CD14-positive monocyte (primary cell): ENCODE measurements around the gene GNAL. TPM values are rescaled to one million over a fixed set of nuclear protein-coding genes. Genes with fewer than 3 reads are reported as not detected.

Experiments
- DNase-seq, 3 donors: peaks; one replicate each; pipeline ENCODE4 v3.0.0-alpha.2; 2011 to 2022
- H2AFZ ChIP-seq: 2 replicates; pipeline ENCODE4 v1.6.0; 2012; ENCODE audit warnings: mild to moderate bottlenecking, low read depth, low read length, inconsistent platforms; ENCODE audit not compliant: insufficient read depth, poor library complexity, severe bottlenecking
- H3K27ac ChIP-seq, 2 donors: 1 replicate in 1 of 2; 2 replicates in 1 of 2; pipeline ENCODE4 v1.5.1; 2012 to 2013; ENCODE audit warnings: low read length in 2 of 2, control low read depth in 1 of 2, inconsistent platforms in 1 of 2, low read depth in 1 of 2, mild to moderate bottlenecking in 1 of 2
- H3K27me3 ChIP-seq, 2 donors: one replicate each; pipeline versions ENCODE4 v1.6.0 to v1.6.1; 2011 to 2013; ENCODE audit warnings: low read length in 2 of 2; ENCODE audit not compliant: control insufficient read depth in 2 of 2, insufficient read depth in 2 of 2
- H3K36me3 ChIP-seq, 2 donors: replicated peaks in 1 of 2; 1 replicate in 1 of 2; 2 replicates in 1 of 2; pipeline versions ENCODE4 v1.5.1 to v1.6.1; 2012 to 2013; ENCODE audit warnings: low read length in 2 of 2, control low read depth in 1 of 2, inconsistent platforms in 1 of 2, mild to moderate bottlenecking in 1 of 2; ENCODE audit not compliant: insufficient read depth in 2 of 2, control insufficient read depth in 1 of 2
- H3K4me1 ChIP-seq, 2 donors: 1 replicate in 1 of 2; 2 replicates in 1 of 2; pipeline versions ENCODE4 v1.5.1 to v1.6.1; 2012 to 2013; ENCODE audit warnings: low read length in 2 of 2, control low read depth in 1 of 2, inconsistent platforms in 1 of 2, mild to moderate bottlenecking in 1 of 2, moderate library complexity in 1 of 2; ENCODE audit not compliant: insufficient read depth in 2 of 2, control insufficient read depth in 1 of 2
- H3K4me2 ChIP-seq: replicated peaks from 2 replicates; pipeline ENCODE3; 2012; ENCODE audit warnings: low read length, moderate library complexity, mild to moderate bottlenecking; ENCODE audit not compliant: poor library complexity, severe bottlenecking; ENCODE audit errors: extremely low read depth
- H3K4me3 ChIP-seq, 3 experiments: fragments of 200-600 bp in 1 of 3; sonication (generic) in 1 of 3; replicated peaks in 1 of 3; 1 replicate in 2 of 3; 2 replicates in 1 of 3; pipeline ENCODE4 v1.5.1; 2011 to 2013; ENCODE audit warnings: low read length in 3 of 3, mild to moderate bottlenecking in 3 of 3, control low read depth in 2 of 3, low read depth in 2 of 3, inconsistent platforms in 1 of 3, moderate library complexity in 1 of 3
- H3K79me2 ChIP-seq: 2 replicates; pipeline ENCODE4 v1.6.0; 2012; ENCODE audit warnings: mild to moderate bottlenecking, control low read depth, inconsistent platforms, low read length, moderate library complexity; ENCODE audit not compliant: insufficient read depth
- H3K9ac ChIP-seq: 2 replicates; pipeline ENCODE4 v1.6.0; 2017; ENCODE audit warnings: low read length, mild to moderate bottlenecking; ENCODE audit not compliant: insufficient read depth, poor library complexity, severe bottlenecking
- H3K9me3 ChIP-seq, 2 donors: replicated peaks in 1 of 2; 1 replicate in 1 of 2; 2 replicates in 1 of 2; pipeline versions ENCODE4 v1.5.1 to v1.6.1; 2012 to 2013; ENCODE audit warnings: low read length in 2 of 2, control low read depth in 1 of 2; ENCODE audit not compliant: control insufficient read depth in 1 of 2, insufficient read depth in 1 of 2
- H4K20me1 ChIP-seq: 2 replicates; pipeline ENCODE4 v1.6.0; 2012; ENCODE audit warnings: mild to moderate bottlenecking, low read length, control low read depth, moderate library complexity; ENCODE audit not compliant: insufficient read depth
- H3K27ac Mint-ChIP-seq, 7 donors: one replicate each; pipeline ENCODE4 v1.8.0; 2020; ENCODE audit warnings: mild to moderate bottlenecking in 7 of 7, mixed read lengths in 7 of 7, moderate library complexity in 6 of 7, inconsistent platforms in 2 of 7
- H3K27me3 Mint-ChIP-seq, 3 donors: one replicate each; pipeline ENCODE4 v1.8.0; 2021 to 2022; ENCODE audit warnings: low read depth in 3 of 3, mild to moderate bottlenecking in 3 of 3, mixed read lengths in 3 of 3, moderate library complexity in 3 of 3, inconsistent platforms in 1 of 3
- H3K36me3 Mint-ChIP-seq, 2 donors: one replicate each; pipeline ENCODE4 v1.8.0; 2020; ENCODE audit warnings: mixed read lengths in 2 of 2, inconsistent platforms in 1 of 2, mild to moderate bottlenecking in 1 of 2
- H3K4me1 Mint-ChIP-seq: one replicate; pipeline ENCODE4 v1.8.0; 2020; ENCODE audit warnings: mild to moderate bottlenecking, mixed read lengths
- H3K4me3 Mint-ChIP-seq, 2 donors: one replicate each; pipeline ENCODE4 v1.8.0; 2020; ENCODE audit warnings: mild to moderate bottlenecking in 2 of 2, mixed read lengths in 2 of 2, moderate library complexity in 1 of 2
- H3K9me3 Mint-ChIP-seq, 7 donors: one replicate each; pipeline ENCODE4 v1.8.0; 2020 to 2022; ENCODE audit warnings: mixed read lengths in 7 of 7, mild to moderate bottlenecking in 6 of 7, moderate library complexity in 6 of 7, inconsistent platforms in 2 of 7
- WGBS: methylation state at CpG from one replicate; pipeline ENCODE4 v1.1.5; 2013; ENCODE audit warnings: missing lambda C conversion rate; ENCODE audit not compliant: insufficient coverage; 5-methylcytosine and 5-hydroxymethylcytosine counted together
- intact Hi-C, 2 donors: fragments of 100-400 bp; cut with micrococcal nuclease; formaldehyde crosslinking; loops; one replicate each; pipeline versions ENCODE4 v1.15.0 to v1.15.1; 2023
- polyA plus RNA-seq, 3 donors: library from polyadenylated mRNA; depleted of rRNA in 1 of 3; unstranded in 2 of 3; stranded (reverse) in 1 of 3; fragments of 300-500 nt in 2 of 3; fragments of >200 nt in 1 of 3; fragmentation: Illumina TruSeq in 2 of 3; gene quantifications; 1 replicate in 2 of 3; 2 replicates in 1 of 3; pipeline ENCODE4 v1.2.3, GENCODE V29; 2012 to 2021
- TF ChIP-seq, protein P1 (sequence below): fragments of 200-600 bp; IDR thresholded peaks from one replicate; pipeline ENCODE4 v1.8.0; 2022; ENCODE audit warnings: antibody characterized with exemption, mild to moderate bottlenecking

Gene GNAL
- polyA plus RNA-seq, 3 donors = 0.01 to 0.03 TPM; not detected in 1

DNA sequence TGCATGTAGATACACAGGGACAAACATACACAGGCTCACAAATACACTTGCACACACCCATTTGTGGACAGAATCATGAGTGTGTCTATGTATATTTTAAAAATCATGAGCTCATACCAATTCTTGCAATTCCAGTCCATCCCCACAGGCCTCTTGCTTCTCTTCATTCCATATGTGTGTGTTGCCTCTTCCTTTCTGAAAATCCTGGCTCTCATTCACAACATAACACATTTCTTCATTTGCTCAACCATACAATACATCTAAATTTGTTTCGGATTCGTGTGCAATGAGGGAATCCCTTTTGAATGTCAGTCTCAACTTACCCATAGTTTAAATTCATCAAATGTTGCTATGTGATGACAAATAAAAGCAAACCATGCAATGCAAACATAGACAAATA is 51.4 kb downstream of the GNAL start:
- Histone ChIP-seq H3K27me3 (peaks cover 8 to 10% of the 10 kb centered on the region in 2 donors), H3K4me2 (no peak overlapping the region), H3K4me3 (no peak overlapping the region), H3K36me3 (no peaks in the 10 kb centered on the region), H3K4me1 (no peaks in the 10 kb centered on the region), H3K27ac (no peak overlapping the region), H2AFZ (no peak overlapping the region), H3K9ac (no peak overlapping the region), H4K20me1 (no peaks in the 10 kb centered on the region), H3K79me2 (no peaks in the 10 kb centered on the region), H3K9me3 (no peaks in the 10 kb centered on the region)
- peaks cover 21 to 27% (median 23%) of the 10 kb centered on the region in 3 donors for H3K27me3 Mint-ChIP-seq
- intact Hi-C loops = loop anchor here in 1 of 2 donors (10.0 kb wide), 1 partner anchor 56 kb away; the partner anchor contains the start of gene GNAL
- WGBS = no CpG with 5 or more reads among the region's 2 CpGs
- no peaks in the 10 kb centered on the region for H3K36me3 Mint-ChIP-seq
- no peak for DNase-seq
- no peaks in the 10 kb centered on the region for H3K4me1 Mint-ChIP-seq
- H3K9me3 Mint-ChIP-seq = peaks cover 0 to 1% (median 0%) of the 10 kb centered on the region in 7 donors
- no peak overlapping the region for H3K27ac Mint-ChIP-seq
- H3K4me3 Mint-ChIP-seq = no peak overlapping the region
- TF ChIP-seq, protein P1, sequence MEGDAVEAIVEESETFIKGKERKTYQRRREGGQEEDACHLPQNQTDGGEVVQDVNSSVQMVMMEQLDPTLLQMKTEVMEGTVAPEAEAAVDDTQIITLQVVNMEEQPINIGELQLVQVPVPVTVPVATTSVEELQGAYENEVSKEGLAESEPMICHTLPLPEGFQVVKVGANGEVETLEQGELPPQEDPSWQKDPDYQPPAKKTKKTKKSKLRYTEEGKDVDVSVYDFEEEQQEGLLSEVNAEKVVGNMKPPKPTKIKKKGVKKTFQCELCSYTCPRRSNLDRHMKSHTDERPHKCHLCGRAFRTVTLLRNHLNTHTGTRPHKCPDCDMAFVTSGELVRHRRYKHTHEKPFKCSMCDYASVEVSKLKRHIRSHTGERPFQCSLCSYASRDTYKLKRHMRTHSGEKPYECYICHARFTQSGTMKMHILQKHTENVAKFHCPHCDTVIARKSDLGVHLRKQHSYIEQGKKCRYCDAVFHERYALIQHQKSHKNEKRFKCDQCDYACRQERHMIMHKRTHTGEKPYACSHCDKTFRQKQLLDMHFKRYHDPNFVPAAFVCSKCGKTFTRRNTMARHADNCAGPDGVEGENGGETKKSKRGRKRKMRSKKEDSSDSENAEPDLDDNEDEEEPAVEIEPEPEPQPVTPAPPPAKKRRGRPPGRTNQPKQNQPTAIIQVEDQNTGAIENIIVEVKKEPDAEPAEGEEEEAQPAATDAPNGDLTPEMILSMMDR = no peak

DNA sequence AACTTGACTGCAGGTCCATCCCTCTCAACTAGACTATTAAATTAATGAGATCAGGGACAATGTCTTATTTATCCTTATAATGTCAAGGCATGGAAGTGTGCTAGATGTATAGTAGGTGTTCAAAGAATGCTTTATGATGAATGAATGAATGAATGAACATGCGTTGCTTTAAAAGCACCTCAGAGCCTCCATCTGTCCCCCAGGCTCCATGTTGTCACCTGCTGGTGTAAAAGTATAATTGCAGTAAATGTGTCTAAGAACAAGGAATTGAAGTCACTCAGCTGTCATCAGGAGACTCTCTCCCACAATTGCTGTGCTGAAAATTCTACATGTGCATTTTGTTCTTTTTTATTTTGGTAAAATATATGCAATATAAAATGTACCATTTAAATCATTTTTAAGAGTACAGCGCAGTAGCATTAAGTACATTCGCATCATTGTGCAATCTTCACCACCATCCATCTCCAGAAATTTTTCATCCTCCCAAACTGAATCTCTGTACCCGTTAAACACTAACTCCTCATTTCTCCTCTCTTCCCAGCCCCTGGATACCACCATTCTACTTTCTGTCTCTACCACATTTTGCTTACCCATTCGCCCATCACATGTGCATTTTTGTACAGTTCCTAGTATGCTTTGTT is 52.6 kb downstream of the GNAL start:
- no peak overlapping the region for H3K27ac ChIP-seq
- no peaks in the 10 kb centered on the region for H3K36me3 ChIP-seq
- no peak overlapping the region for H3K9ac ChIP-seq
- H3K4me2 ChIP-seq = no peak overlapping the region
- H3K4me3 ChIP-seq = no peak overlapping the region
- TF ChIP-seq, protein P1 = peak; percentile 77
- no peaks in the 10 kb centered on the region for H3K79me2 ChIP-seq
- 96% methylated on average over 4 of the region's 5 CpGs for WGBS
- H3K9me3 ChIP-seq = no peaks in the 10 kb centered on the region
- DNase-seq = peak in 1 of 3 donors; percentile 2
- no peaks in the 10 kb centered on the region for H4K20me1 ChIP-seq
- H2AFZ ChIP-seq = no peak overlapping the region
- Mint-ChIP-seq H3K36me3 (no peaks in the 10 kb centered on the region), H3K27me3 (peaks cover 17 to 26% (median 23%) of the 10 kb centered on the region in 3 donors), H3K4me3 (no peak overlapping the region), H3K4me1 (no peaks in the 10 kb centered on the region), H3K27ac (no peak overlapping the region), H3K9me3 (peaks cover 0 to 2% (median 0%) of the 10 kb centered on the region in 7 donors)
- peaks cover 8 to 10% of the 10 kb centered on the region in 2 donors for H3K27me3 ChIP-seq
- H3K4me1 ChIP-seq = no peaks in the 10 kb centered on the region
- intact Hi-C loops = loop anchor here in 1 of 2 donors (10.0 kb wide), 1 partner anchor 57 kb away; the partner anchor contains the start of gene GNAL
